Measurements from ENCODE around the gene CYP4F11. TPM values are rescaled to one million over a fixed set of nuclear protein-coding genes. Genes with fewer than 3 reads are reported as not detected.

Gene CYP4F11
- total RNA-seq, 4 donors from 2014 or later = 16.6 to 37.9 (median 19.5) TPM

- Histone ChIP-seq H3K4me1 (no peaks in the 10 kb centered on the region), H3K27me3 (peaks cover 0 to 20% (median 0%) of the 10 kb centered on the region in 4 donors), H3K27ac (no peak within 1 kb of the TSS), H3K4me3 (no peak within 1 kb of the TSS), H3K9me3 (peaks cover 0 to 21% (median 0%) of the 10 kb centered on the region in 3 donors), H3K36me3 (no peaks in the 10 kb centered on the region)
- intact Hi-C loops (cut with DNase I) = no loop called here
- no peak for DNase-seq
- TF ChIP-seq POLR2A (IDR thresholded peaks at IDR 0.05) (no peak), CTCF (IDR thresholded peaks at IDR 0.05) (no peak)
These were observed 14.1 kb upstream of the CYP4F11 start, which contains the start of gene OR10H4 for GRCh38 chr19:15948223-15949058. Gene OR10H4 (plus strand): TSS chr19:15949008. CDS start chr19:15949008, 0 bp downstream.

GRCh38 chr19:15945301-15945700 lies 11.0 kb upstream of the CYP4F11 start:
- Histone ChIP-seq H3K27ac (no peak overlapping the region), H3K9me3 (peaks cover 0 to 21% (median 0%) of the 10 kb centered on the region in 3 donors), H3K4me3 (no peak overlapping the region), H3K27me3 (peaks cover 0 to 21% (median 0%) of the 10 kb centered on the region in 4 donors), H3K4me1 (no peaks in the 10 kb centered on the region), H3K36me3 (no peaks in the 10 kb centered on the region)
- no peak for DNase-seq
- 38 to 47% methylated on average over 4 of the region's 4 CpGs for WGBS, 2 donors
- intact Hi-C loops (cut with DNase I) = no loop called here
- TF ChIP-seq POLR2A (IDR thresholded peaks at IDR 0.05) = no peak
- TF ChIP-seq CTCF (IDR thresholded peaks at IDR 0.05) = no peak

GRCh38 chr19:15944401-15944800 lies 10.1 kb upstream of the CYP4F11 start:
- Histone ChIP-seq H3K9me3 (peaks cover 0 to 16% (median 0%) of the 10 kb centered on the region in 3 donors), H3K27me3 (peaks cover 0 to 28% (median 0%) of the 10 kb centered on the region in 4 donors), H3K27ac (no peak overlapping the region), H3K4me1 (no peaks in the 10 kb centered on the region), H3K4me3 (no peak overlapping the region), H3K36me3 (no peaks in the 10 kb centered on the region)
- intact Hi-C loops (cut with DNase I) = no loop called here
- WGBS, 2 donors = 69 to 74% methylated on average over 4 of the region's 4 CpGs
- DNase-seq = no peak
- TF ChIP-seq POLR2A (IDR thresholded peaks at IDR 0.05) (no peak), CTCF (IDR thresholded peaks at IDR 0.05) (no peak)

- Histone ChIP-seq H3K27me3 (peaks cover 0 to 25% (median 0%) of the 10 kb centered on the region in 4 donors), H3K36me3 (no peaks in the 10 kb centered on the region), H3K4me1 (peaks cover 5 to 22% (median 5%) of the 10 kb centered on the region in 3 donors), H3K9me3 (no peaks in the 10 kb centered on the region), H3K4me3 (no peak overlapping the region), H3K27ac (no peak overlapping the region)
- WGBS, 2 donors = 80% methylated on average over 1 of the region's 2 CpGs; no CpG with 5 or more reads in 1 of the 2 donors
- no peak for DNase-seq
- TF ChIP-seq CTCF (IDR thresholded peaks at IDR 0.05) = no peak
- TF ChIP-seq POLR2A (IDR thresholded peaks at IDR 0.05) = no peak
- intact Hi-C loops (cut with DNase I) = no loop called here
These were observed 3.4 kb upstream of the CYP4F11 start for GRCh38 chr19:15937771-15938170.

GRCh38 chr19:15936950-15937349 lies 2.6 kb upstream of the CYP4F11 start:
- Histone ChIP-seq H3K4me3 (no peak overlapping the region), H3K27me3 (peaks cover 0 to 20% (median 0%) of the 10 kb centered on the region in 4 donors), H3K4me1 (peaks cover 5 to 22% (median 5%) of the 10 kb centered on the region in 3 donors), H3K9me3 (no peaks in the 10 kb centered on the region), H3K36me3 (no peaks in the 10 kb centered on the region), H3K27ac (no peak overlapping the region)
- no peak for DNase-seq
- no peak for TF ChIP-seq CTCF (IDR thresholded peaks at IDR 0.05)
- TF ChIP-seq POLR2A (IDR thresholded peaks at IDR 0.05) = no peak
- 67 to 79% methylated on average over 1 to 2 of the region's 2 CpGs for WGBS, 2 donors
- intact Hi-C loops (cut with DNase I) = no loop called here
